ENCODE results near the gene CHST12.

DNA sequence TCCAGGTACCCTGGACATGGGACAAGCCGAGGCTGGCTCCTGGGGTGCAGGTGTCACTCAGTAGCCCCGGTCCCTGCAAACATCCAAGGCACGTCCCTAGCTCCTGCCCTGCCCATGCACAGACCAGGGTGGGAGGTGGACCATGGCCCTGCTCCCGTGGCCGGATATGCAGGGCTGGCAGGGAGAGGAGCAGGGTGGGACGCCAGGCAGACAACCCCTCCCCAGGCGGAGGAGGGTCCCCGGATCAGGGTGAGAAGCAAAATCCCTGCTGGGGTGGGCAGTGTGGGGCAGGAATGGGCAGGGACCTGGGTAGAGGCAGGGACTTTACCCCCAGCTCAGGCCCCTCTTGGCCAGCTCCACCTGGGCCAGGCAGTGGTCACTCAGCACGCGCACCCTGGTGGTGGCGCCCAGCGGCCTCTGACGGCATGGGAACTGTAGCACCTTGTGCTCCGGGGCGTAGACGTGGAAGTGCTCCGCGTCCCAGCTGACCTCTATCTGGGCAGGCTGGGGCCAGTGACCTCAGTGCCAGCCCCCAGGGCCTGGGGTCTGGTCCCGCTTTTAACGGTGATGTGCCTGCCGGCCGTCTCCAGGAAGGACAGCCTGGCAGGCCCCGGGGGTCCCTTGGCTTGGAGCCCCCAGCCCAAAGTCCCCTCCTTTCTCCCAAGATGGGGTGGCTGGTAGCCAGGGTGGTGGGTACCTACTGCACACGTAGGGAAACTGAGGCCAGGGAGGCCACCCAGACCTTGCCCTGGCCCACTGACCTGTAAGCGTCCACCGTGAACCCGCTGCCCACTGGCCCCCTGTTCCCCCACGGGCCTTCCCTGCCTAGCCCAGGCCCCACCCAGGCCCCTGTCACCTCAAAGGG lies 71.6 kb downstream of the CHST12 start:
- TF ChIP-seq GATA2 (IDR thresholded peaks at IDR 0.05; ENCODE audit: low read depth, low read length) (no peak), GATA3 (IDR thresholded peaks at IDR 0.05; ENCODE audit: low read depth, low read length) (no peak)

Data from SH-SY5Y (cell line).